ENCODE results near the gene CLCN2. TPM values are rescaled to one million over a fixed set of nuclear protein-coding genes. Genes with fewer than 3 reads are reported as not detected.

Gene CLCN2
- total RNA-seq, 1 experiment from 2014 or later: 22.6 TPM

DNA sequence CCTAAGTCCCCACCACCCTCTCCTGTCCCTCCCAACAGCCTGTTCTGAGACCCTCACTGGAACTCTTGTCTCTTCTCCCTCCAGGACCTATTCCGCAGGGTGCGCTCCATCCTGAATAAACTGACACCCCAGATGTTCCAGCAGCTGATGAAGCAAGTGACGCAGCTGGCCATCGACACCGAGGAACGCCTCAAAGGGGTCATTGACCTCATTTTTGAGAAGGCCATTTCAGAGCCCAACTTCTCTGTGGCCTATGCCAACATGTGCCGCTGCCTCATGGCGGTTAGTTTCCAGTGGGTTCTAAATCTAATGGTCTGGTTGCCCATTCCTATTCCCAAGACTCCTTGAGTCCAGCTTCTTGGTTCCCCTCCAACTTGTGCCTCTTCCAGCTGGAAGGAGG, 37.7 kb downstream of the CLCN2 start:
- ATAC-seq (no peak), DNase-seq (ENCODE audit: low spot score) (no peak)
- ChIA-PET CTCF (no interaction called here), POLR2A (interaction anchor here (1.5 kb wide), 1 partner anchor 24 kb away, joined by 4 read pairs; no protein-coding TSS in a partner anchor)
- Mint-ChIP-seq H3K27me3 (ENCODE audit: low read depth) (no peaks in the 10 kb centered on the region), H3K9me3 (no peaks in the 10 kb centered on the region), H3K27ac (no peak overlapping the region; the same call in 1 of the 2 replicates), H3K4me3 (no peak overlapping the region), H3K4me1 (no peaks in the 10 kb centered on the region), H3K36me3 (peaks cover 85% of the 10 kb centered on the region)
- no peak for TF ChIP-seq MYBL2 (CRISPR knock-in tag; IDR thresholded peaks at IDR 0.05)
- TF ChIP-seq NR3C1 (CRISPR knock-in tag; conservative IDR thresholded peaks at IDR 0.05; ENCODE audit: low read depth): no peak
- TF ChIP-seq HMGA2 (CRISPR knock-in tag; IDR thresholded peaks at IDR 0.05): no peak
- no peak for TF ChIP-seq SP1 (CRISPR knock-in tag; conservative IDR thresholded peaks at IDR 0.05)
- TF ChIP-seq, protein P1, sequence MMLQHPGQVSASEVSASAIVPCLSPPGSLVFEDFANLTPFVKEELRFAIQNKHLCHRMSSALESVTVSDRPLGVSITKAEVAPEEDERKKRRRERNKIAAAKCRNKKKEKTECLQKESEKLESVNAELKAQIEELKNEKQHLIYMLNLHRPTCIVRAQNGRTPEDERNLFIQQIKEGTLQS (CRISPR knock-in tag; conservative IDR thresholded peaks at IDR 0.05): no peak
- no peak for TF ChIP-seq CREM (CRISPR knock-in tag; IDR thresholded peaks at IDR 0.05)
- TF ChIP-seq, protein P2, sequence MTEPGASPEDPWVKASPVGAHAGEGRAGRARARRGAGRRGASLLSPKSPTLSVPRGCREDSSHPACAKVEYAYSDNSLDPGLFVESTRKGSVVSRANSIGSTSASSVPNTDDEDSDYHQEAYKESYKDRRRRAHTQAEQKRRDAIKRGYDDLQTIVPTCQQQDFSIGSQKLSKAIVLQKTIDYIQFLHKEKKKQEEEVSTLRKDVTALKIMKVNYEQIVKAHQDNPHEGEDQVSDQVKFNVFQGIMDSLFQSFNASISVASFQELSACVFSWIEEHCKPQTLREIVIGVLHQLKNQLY (CRISPR knock-in tag; IDR thresholded peaks at IDR 0.05): no peak
- no peak for TF ChIP-seq ZNF396 (CRISPR knock-in tag; IDR thresholded peaks at IDR 0.05; ENCODE audit: borderline replicate concordance)
- TF ChIP-seq, protein P3, sequence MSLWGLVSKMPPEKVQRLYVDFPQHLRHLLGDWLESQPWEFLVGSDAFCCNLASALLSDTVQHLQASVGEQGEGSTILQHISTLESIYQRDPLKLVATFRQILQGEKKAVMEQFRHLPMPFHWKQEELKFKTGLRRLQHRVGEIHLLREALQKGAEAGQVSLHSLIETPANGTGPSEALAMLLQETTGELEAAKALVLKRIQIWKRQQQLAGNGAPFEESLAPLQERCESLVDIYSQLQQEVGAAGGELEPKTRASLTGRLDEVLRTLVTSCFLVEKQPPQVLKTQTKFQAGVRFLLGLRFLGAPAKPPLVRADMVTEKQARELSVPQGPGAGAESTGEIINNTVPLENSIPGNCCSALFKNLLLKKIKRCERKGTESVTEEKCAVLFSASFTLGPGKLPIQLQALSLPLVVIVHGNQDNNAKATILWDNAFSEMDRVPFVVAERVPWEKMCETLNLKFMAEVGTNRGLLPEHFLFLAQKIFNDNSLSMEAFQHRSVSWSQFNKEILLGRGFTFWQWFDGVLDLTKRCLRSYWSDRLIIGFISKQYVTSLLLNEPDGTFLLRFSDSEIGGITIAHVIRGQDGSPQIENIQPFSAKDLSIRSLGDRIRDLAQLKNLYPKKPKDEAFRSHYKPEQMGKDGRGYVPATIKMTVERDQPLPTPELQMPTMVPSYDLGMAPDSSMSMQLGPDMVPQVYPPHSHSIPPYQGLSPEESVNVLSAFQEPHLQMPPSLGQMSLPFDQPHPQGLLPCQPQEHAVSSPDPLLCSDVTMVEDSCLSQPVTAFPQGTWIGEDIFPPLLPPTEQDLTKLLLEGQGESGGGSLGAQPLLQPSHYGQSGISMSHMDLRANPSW (CRISPR knock-in tag; conservative IDR thresholded peaks at IDR 0.05; ENCODE audit: low read depth): no peak
- TF ChIP-seq, protein P4, sequence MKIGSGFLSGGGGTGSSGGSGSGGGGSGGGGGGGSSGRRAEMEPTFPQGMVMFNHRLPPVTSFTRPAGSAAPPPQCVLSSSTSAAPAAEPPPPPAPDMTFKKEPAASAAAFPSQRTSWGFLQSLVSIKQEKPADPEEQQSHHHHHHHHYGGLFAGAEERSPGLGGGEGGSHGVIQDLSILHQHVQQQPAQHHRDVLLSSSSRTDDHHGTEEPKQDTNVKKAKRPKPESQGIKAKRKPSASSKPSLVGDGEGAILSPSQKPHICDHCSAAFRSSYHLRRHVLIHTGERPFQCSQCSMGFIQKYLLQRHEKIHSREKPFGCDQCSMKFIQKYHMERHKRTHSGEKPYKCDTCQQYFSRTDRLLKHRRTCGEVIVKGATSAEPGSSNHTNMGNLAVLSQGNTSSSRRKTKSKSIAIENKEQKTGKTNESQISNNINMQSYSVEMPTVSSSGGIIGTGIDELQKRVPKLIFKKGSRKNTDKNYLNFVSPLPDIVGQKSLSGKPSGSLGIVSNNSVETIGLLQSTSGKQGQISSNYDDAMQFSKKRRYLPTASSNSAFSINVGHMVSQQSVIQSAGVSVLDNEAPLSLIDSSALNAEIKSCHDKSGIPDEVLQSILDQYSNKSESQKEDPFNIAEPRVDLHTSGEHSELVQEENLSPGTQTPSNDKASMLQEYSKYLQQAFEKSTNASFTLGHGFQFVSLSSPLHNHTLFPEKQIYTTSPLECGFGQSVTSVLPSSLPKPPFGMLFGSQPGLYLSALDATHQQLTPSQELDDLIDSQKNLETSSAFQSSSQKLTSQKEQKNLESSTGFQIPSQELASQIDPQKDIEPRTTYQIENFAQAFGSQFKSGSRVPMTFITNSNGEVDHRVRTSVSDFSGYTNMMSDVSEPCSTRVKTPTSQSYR (CRISPR knock-in tag; IDR thresholded peaks at IDR 0.05): no peak
- TF ChIP-seq, protein P5, sequence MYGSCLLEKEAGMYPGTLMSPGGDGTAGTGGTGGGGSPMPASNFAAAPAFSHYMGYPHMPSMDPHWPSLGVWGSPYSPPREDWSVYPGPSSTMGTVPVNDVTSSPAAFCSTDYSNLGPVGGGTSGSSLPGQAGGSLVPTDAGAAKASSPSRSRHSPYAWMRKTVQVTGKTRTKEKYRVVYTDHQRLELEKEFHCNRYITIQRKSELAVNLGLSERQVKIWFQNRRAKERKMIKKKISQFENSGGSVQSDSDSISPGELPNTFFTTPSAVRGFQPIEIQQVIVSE (CRISPR knock-in tag; IDR thresholded peaks at IDR 0.05; ENCODE audit: borderline replicate concordance): no peak
- TF ChIP-seq PRDM15 (CRISPR knock-in tag; IDR thresholded peaks at IDR 0.05): no peak
- no peak for TF ChIP-seq ZNF671 (CRISPR knock-in tag; IDR thresholded peaks at IDR 0.05)
